K562 (cell line): ENCODE data around the gene STUB1. TPM values are rescaled to one million over a fixed set of nuclear protein-coding genes. Genes with fewer than 3 reads are reported as not detected.

Source experiments
- HNRNPH1 ChIP-seq: fragments of 200-400 bp; formaldehyde crosslinking; optimal IDR thresholded peaks from 2 replicates; pipeline ENCODE3; 2017; ENCODE audit warnings: low read depth, mild to moderate bottlenecking, low read length, moderate library complexity
- HNRNPUL1 ChIP-seq: fragments of 200-400 bp; formaldehyde crosslinking; IDR thresholded peaks from 2 replicates; pipeline ENCODE4 v1.6.1; 2017; ENCODE audit warnings: low read length
- NCOA2 ChIP-seq, 2 experiments: fragments of 450-650 bp; IDR thresholded peaks; 2 replicates each; pipeline ENCODE4 v1.6.1; 2018; ENCODE audit warnings: mild to moderate bottlenecking in 2 of 2, moderate library complexity in 1 of 2; ENCODE audit not compliant: partially characterized antibody in 2 of 2
- ZFX ChIP-seq: sonication (generic); formaldehyde crosslinking; IDR thresholded peaks from 2 replicates; pipeline ENCODE4 v1.8.0; 2022; ENCODE audit warnings: mild to moderate bottlenecking, missing genetic modification reagents, moderate library complexity
- ZNF217 ChIP-seq: sonication (generic); formaldehyde crosslinking; IDR thresholded peaks from 2 replicates; pipeline ENCODE4 v1.8.0; 2022; ENCODE audit warnings: mild to moderate bottlenecking, missing genetic modification reagents
- ZNF561 ChIP-seq: fragments of 450-650 bp; formaldehyde crosslinking; conservative IDR thresholded peaks from 2 replicates; pipeline ENCODE4 v1.4.0; 2020; ENCODE audit warnings: mild to moderate bottlenecking, moderate library complexity
- ZZZ3 ChIP-seq: fragments of 450-650 bp; IDR thresholded peaks from 2 replicates; pipeline ENCODE4 v1.6.1; 2016; ENCODE audit warnings: antibody characterized with exemption, mild to moderate bottlenecking, moderate library complexity
- polyA plus RNA-seq, 8 experiments: library from polyadenylated mRNA; depleted of rRNA in 4 of 8; stranded (reverse) in 5 of 8; unstranded in 3 of 8; fragments of >200 nt; fragmentation: Nextera tagmentation in 2 of 8; fragmentation: Illumina TruSeq in 1 of 8; extraction: Ambion mirVana in 2 of 8; extraction: Trizol in 1 of 8; gene quantifications; 2 replicates each; pipeline versions ENCODE4 v1.2.1 to v1.2.3, GENCODE V29; 2011 to 2014; ENCODE audit warnings: inconsistent platforms in 1 of 8, missing spikeins in 1 of 8
- total RNA-seq, 7 experiments: library from RNA; depleted of rRNA in 6 of 7; stranded (reverse); fragments of >200 nt in 6 of 7; fragmentation: Illumina TruSeq in 2 of 7; extraction: Trizol in 2 of 7; gene quantifications; 2 replicates each; pipeline versions ENCODE4 v1.2.1 to v1.2.3, GENCODE V29; 2011 to 2021; ENCODE audit warnings: low replicate concordance in 1 of 7
- TF ChIP-seq, protein P1 (sequence below), 2 experiments: fragments of 450-650 bp in 1 of 2; IDR thresholded peaks; 2 replicates each; pipeline ENCODE4 v1.6.1; 2011 to 2017; ENCODE audit warnings: low read depth in 2 of 2, antibody characterized with exemption in 1 of 2, borderline replicate concordance in 1 of 2, low read length in 1 of 2, mild to moderate bottlenecking in 1 of 2, mixed read lengths in 1 of 2; ENCODE audit not compliant: control insufficient read depth in 1 of 2
- TF ChIP-seq, protein P2 (sequence below): fragments of 450-650 bp; IDR thresholded peaks from 2 replicates; pipeline ENCODE4 v1.6.1; 2016; ENCODE audit warnings: mild to moderate bottlenecking, moderate library complexity

Gene STUB1
- total and polyA plus RNA-seq, 9 of the 15 experiments (the other 6 are each of a cell fraction or from before 2014, with no cell fraction given), result 10.6 to 251 (median 152) TPM

- TF ChIP-seq, protein P1, sequence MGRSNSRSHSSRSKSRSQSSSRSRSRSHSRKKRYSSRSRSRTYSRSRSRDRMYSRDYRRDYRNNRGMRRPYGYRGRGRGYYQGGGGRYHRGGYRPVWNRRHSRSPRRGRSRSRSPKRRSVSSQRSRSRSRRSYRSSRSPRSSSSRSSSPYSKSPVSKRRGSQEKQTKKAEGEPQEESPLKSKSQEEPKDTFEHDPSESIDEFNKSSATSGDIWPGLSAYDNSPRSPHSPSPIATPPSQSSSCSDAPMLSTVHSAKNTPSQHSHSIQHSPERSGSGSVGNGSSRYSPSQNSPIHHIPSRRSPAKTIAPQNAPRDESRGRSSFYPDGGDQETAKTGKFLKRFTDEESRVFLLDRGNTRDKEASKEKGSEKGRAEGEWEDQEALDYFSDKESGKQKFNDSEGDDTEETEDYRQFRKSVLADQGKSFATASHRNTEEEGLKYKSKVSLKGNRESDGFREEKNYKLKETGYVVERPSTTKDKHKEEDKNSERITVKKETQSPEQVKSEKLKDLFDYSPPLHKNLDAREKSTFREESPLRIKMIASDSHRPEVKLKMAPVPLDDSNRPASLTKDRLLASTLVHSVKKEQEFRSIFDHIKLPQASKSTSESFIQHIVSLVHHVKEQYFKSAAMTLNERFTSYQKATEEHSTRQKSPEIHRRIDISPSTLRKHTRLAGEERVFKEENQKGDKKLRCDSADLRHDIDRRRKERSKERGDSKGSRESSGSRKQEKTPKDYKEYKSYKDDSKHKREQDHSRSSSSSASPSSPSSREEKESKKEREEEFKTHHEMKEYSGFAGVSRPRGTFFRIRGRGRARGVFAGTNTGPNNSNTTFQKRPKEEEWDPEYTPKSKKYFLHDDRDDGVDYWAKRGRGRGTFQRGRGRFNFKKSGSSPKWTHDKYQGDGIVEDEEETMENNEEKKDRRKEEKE (IDR thresholded peaks at IDR 0.05; ENCODE audit: borderline replicate concordance in 1 of 2, control insufficient read depth in 1 of 2, low read depth in 2 of 2, low read length in 1 of 2), result 0 out of 4 replicates have a peak, but pooled peaks of 1 of the 2 experiments have one; percentile 69
- peak; percentile 55 for TF ChIP-seq ZFX (CRISPR knock-in tag)
- TF ChIP-seq ZNF561 (CRISPR knock-in tag), result no peak
- TF ChIP-seq NCOA2 (IDR thresholded peaks at IDR 0.05; ENCODE audit: partially characterized antibody in 2 of 2), result no peak
- no peak for TF ChIP-seq HNRNPH1
- TF ChIP-seq, protein P2, sequence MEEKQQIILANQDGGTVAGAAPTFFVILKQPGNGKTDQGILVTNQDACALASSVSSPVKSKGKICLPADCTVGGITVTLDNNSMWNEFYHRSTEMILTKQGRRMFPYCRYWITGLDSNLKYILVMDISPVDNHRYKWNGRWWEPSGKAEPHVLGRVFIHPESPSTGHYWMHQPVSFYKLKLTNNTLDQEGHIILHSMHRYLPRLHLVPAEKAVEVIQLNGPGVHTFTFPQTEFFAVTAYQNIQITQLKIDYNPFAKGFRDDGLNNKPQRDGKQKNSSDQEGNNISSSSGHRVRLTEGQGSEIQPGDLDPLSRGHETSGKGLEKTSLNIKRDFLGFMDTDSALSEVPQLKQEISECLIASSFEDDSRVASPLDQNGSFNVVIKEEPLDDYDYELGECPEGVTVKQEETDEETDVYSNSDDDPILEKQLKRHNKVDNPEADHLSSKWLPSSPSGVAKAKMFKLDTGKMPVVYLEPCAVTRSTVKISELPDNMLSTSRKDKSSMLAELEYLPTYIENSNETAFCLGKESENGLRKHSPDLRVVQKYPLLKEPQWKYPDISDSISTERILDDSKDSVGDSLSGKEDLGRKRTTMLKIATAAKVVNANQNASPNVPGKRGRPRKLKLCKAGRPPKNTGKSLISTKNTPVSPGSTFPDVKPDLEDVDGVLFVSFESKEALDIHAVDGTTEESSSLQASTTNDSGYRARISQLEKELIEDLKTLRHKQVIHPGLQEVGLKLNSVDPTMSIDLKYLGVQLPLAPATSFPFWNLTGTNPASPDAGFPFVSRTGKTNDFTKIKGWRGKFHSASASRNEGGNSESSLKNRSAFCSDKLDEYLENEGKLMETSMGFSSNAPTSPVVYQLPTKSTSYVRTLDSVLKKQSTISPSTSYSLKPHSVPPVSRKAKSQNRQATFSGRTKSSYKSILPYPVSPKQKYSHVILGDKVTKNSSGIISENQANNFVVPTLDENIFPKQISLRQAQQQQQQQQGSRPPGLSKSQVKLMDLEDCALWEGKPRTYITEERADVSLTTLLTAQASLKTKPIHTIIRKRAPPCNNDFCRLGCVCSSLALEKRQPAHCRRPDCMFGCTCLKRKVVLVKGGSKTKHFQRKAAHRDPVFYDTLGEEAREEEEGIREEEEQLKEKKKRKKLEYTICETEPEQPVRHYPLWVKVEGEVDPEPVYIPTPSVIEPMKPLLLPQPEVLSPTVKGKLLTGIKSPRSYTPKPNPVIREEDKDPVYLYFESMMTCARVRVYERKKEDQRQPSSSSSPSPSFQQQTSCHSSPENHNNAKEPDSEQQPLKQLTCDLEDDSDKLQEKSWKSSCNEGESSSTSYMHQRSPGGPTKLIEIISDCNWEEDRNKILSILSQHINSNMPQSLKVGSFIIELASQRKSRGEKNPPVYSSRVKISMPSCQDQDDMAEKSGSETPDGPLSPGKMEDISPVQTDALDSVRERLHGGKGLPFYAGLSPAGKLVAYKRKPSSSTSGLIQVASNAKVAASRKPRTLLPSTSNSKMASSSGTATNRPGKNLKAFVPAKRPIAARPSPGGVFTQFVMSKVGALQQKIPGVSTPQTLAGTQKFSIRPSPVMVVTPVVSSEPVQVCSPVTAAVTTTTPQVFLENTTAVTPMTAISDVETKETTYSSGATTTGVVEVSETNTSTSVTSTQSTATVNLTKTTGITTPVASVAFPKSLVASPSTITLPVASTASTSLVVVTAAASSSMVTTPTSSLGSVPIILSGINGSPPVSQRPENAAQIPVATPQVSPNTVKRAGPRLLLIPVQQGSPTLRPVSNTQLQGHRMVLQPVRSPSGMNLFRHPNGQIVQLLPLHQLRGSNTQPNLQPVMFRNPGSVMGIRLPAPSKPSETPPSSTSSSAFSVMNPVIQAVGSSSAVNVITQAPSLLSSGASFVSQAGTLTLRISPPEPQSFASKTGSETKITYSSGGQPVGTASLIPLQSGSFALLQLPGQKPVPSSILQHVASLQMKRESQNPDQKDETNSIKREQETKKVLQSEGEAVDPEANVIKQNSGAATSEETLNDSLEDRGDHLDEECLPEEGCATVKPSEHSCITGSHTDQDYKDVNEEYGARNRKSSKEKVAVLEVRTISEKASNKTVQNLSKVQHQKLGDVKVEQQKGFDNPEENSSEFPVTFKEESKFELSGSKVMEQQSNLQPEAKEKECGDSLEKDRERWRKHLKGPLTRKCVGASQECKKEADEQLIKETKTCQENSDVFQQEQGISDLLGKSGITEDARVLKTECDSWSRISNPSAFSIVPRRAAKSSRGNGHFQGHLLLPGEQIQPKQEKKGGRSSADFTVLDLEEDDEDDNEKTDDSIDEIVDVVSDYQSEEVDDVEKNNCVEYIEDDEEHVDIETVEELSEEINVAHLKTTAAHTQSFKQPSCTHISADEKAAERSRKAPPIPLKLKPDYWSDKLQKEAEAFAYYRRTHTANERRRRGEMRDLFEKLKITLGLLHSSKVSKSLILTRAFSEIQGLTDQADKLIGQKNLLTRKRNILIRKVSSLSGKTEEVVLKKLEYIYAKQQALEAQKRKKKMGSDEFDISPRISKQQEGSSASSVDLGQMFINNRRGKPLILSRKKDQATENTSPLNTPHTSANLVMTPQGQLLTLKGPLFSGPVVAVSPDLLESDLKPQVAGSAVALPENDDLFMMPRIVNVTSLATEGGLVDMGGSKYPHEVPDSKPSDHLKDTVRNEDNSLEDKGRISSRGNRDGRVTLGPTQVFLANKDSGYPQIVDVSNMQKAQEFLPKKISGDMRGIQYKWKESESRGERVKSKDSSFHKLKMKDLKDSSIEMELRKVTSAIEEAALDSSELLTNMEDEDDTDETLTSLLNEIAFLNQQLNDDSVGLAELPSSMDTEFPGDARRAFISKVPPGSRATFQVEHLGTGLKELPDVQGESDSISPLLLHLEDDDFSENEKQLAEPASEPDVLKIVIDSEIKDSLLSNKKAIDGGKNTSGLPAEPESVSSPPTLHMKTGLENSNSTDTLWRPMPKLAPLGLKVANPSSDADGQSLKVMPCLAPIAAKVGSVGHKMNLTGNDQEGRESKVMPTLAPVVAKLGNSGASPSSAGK, result no peak
- no peak for TF ChIP-seq ZZZ3
- no peak for TF ChIP-seq HNRNPUL1
- TF ChIP-seq ZNF217 (CRISPR knock-in tag), result no peak
Measured at GRCh38 chr16:636206-637080, 43.8 kb upstream of the STUB1 start, which contains the start of gene METTL26 (continued).
